H9 (cell line): ENCODE measurements around the gene FLG2. TPM values are rescaled to one million over a fixed set of nuclear protein-coding genes. Genes with fewer than 3 reads are reported as not detected.

Experiments used
- DNase-seq: peaks from one replicate; pipeline ENCODE4 v3.0.0-alpha.2; 2017
- H2AFZ ChIP-seq: one replicate; pipeline ENCODE4 v1.6.1; 2013; ENCODE audit warnings: mild to moderate bottlenecking, low read length, control low read depth, moderate library complexity
- H2AK5ac ChIP-seq: 2 replicates; pipeline ENCODE4 v1.6.1; 2013; ENCODE audit warnings: low read length, control low read depth, mixed read lengths; ENCODE audit not compliant: insufficient read length
- H2BK120ac ChIP-seq: one replicate; pipeline ENCODE4 v1.6.1; 2013; ENCODE audit warnings: low read depth, mild to moderate bottlenecking, low read length, control low read depth, inconsistent platforms; ENCODE audit not compliant: poor library complexity, severe bottlenecking
- H2BK12ac ChIP-seq: 2 replicates; pipeline ENCODE4 v1.6.1; 2013; ENCODE audit warnings: low read length, control low read depth, mixed read lengths, low read depth; ENCODE audit not compliant: insufficient read length
- H2BK15ac ChIP-seq: 2 replicates; pipeline ENCODE4 v1.6.1; 2013; ENCODE audit warnings: low read depth, low read length, control low read depth
- H2BK20ac ChIP-seq: one replicate; pipeline ENCODE4 v1.6.1; 2013; ENCODE audit warnings: low read depth, mild to moderate bottlenecking, low read length, control low read depth, inconsistent platforms; ENCODE audit not compliant: poor library complexity, severe bottlenecking
- H2BK5ac ChIP-seq: 2 replicates; pipeline ENCODE4 v1.6.1; 2013; ENCODE audit warnings: low read length, control low read depth, mixed read lengths; ENCODE audit not compliant: insufficient read length
- H3K14ac ChIP-seq: 2 replicates; pipeline ENCODE4 v1.6.1; 2013; ENCODE audit warnings: low read length, control low read depth; ENCODE audit not compliant: insufficient read depth
- H3K18ac ChIP-seq: 2 replicates; pipeline ENCODE4 v1.6.1; 2013; ENCODE audit warnings: low read depth, mild to moderate bottlenecking, mixed read lengths, low read length, control low read depth; ENCODE audit not compliant: insufficient read length
- H3K23ac ChIP-seq: 2 replicates; pipeline ENCODE4 v1.6.1; 2013; ENCODE audit warnings: low read length, control low read depth, mixed read lengths, low read depth; ENCODE audit not compliant: insufficient read length
- H3K23me2 ChIP-seq: 2 replicates; pipeline ENCODE4 v1.6.1; 2013; ENCODE audit warnings: low read depth, mild to moderate bottlenecking, mixed read lengths, low read length, control low read depth; ENCODE audit not compliant: insufficient read length, poor library complexity, severe bottlenecking
- H3K27ac ChIP-seq: 2 replicates; pipeline ENCODE4 v1.5.1; 2013; ENCODE audit warnings: low read length, control low read depth, mixed read lengths, low read depth; ENCODE audit not compliant: insufficient read length
- H3K27me3 ChIP-seq: 2 replicates; pipeline ENCODE4 v1.6.1; 2013; ENCODE audit warnings: low read length, control low read depth, inconsistent platforms; ENCODE audit not compliant: insufficient read depth
- H3K4ac ChIP-seq: 2 replicates; pipeline ENCODE4 v1.6.1; 2013; ENCODE audit warnings: low read depth, mild to moderate bottlenecking, control low read depth, inconsistent platforms, low read length, moderate library complexity
- H3K4me1 ChIP-seq: 2 replicates; pipeline ENCODE4 v1.6.1; 2013; ENCODE audit warnings: low read length, control low read depth, inconsistent platforms; ENCODE audit not compliant: insufficient read depth
- H3K4me2 ChIP-seq: 2 replicates; pipeline ENCODE4 v1.6.1; 2013; ENCODE audit warnings: low read length, control low read depth, mixed read lengths; ENCODE audit not compliant: insufficient read length, insufficient read depth
- H3K56ac ChIP-seq: 2 replicates; pipeline ENCODE4 v1.6.1; 2013; ENCODE audit warnings: low read depth, mild to moderate bottlenecking, mixed read lengths, low read length, control low read depth; ENCODE audit not compliant: insufficient read length
- H3K79me1 ChIP-seq: 2 replicates; pipeline ENCODE4 v1.6.1; 2013; ENCODE audit warnings: low read depth, mild to moderate bottlenecking, moderate library complexity, low read length, control low read depth, inconsistent platforms; ENCODE audit not compliant: insufficient read depth, poor library complexity, severe bottlenecking
- H3K79me2 ChIP-seq: 2 replicates; pipeline ENCODE4 v1.6.1; 2013; ENCODE audit warnings: low read length, control low read depth, inconsistent platforms; ENCODE audit not compliant: insufficient read depth
- H3K9ac ChIP-seq: 2 replicates; pipeline ENCODE4 v1.6.1; 2013; ENCODE audit warnings: low read length, control low read depth, mixed read lengths; ENCODE audit not compliant: insufficient read length; ENCODE audit errors: extremely low read depth
- H3K9me3 ChIP-seq: one replicate; pipeline ENCODE4 v1.6.1; 2013; ENCODE audit warnings: low read depth, low read length, inconsistent platforms; ENCODE audit not compliant: control insufficient read depth
- H3T11ph ChIP-seq: one replicate; pipeline ENCODE4 v1.6.1; 2013; ENCODE audit warnings: mild to moderate bottlenecking, low read length, control low read depth, inconsistent platforms
- H4K20me1 ChIP-seq: one replicate; pipeline ENCODE4 v1.6.1; 2013; ENCODE audit not compliant: control insufficient read depth, insufficient read length, insufficient read depth
- H4K5ac ChIP-seq: 2 replicates; pipeline ENCODE4 v1.6.1; 2013; ENCODE audit warnings: low read depth, mild to moderate bottlenecking, mixed read lengths, low read length, control low read depth; ENCODE audit not compliant: insufficient read length
- H4K8ac ChIP-seq: replicated peaks from 2 replicates; pipeline ENCODE4 v1.6.1; 2013; ENCODE audit warnings: low read length, control low read depth, mixed read lengths, low read depth; ENCODE audit not compliant: insufficient read length
- H4K91ac ChIP-seq: 2 replicates; pipeline ENCODE4 v1.6.1; 2013; ENCODE audit warnings: low read depth, mild to moderate bottlenecking, moderate library complexity, mixed read lengths, low read length, control low read depth; ENCODE audit not compliant: insufficient read length
- H3K27ac Mint-ChIP-seq, 3 experiments: 2 replicates in 2 of 3; 3 replicates in 1 of 3; pipeline ENCODE4 v1.8.0; 2020 to 2021; ENCODE audit warnings: mixed read lengths in 3 of 3, mild to moderate bottlenecking in 1 of 3, moderate library complexity in 1 of 3
- H3K27me3 Mint-ChIP-seq: 2 replicates; pipeline ENCODE4 v1.8.0; 2021; ENCODE audit warnings: low read depth, mild to moderate bottlenecking, moderate library complexity, mixed read lengths
- H3K36me3 Mint-ChIP-seq, 3 experiments: 2 replicates in 2 of 3; 3 replicates in 1 of 3; pipeline ENCODE4 v1.8.0; 2020 to 2021; ENCODE audit warnings: low read depth in 3 of 3, mixed read lengths in 3 of 3; ENCODE audit not compliant: insufficient read depth in 1 of 3
- H3K4me1 Mint-ChIP-seq, 2 experiments: 2 replicates each; pipeline ENCODE4 v1.8.0; 2020; ENCODE audit warnings: mixed read lengths in 2 of 2
- H3K4me3 Mint-ChIP-seq, 2 experiments: 2 replicates in 1 of 2; 3 replicates in 1 of 2; pipeline ENCODE4 v1.8.0; 2020 to 2021; ENCODE audit warnings: mild to moderate bottlenecking in 2 of 2, mixed read lengths in 2 of 2, moderate library complexity in 1 of 2
- H3K9me3 Mint-ChIP-seq, 2 experiments: 2 replicates in 1 of 2; 3 replicates in 1 of 2; pipeline ENCODE4 v1.8.0; 2020; ENCODE audit warnings: mild to moderate bottlenecking in 2 of 2, mixed read lengths in 2 of 2, moderate library complexity in 1 of 2
- total RNA-seq: library from RNA; stranded (reverse); gene quantifications from 2 replicates; pipeline ENCODE4 v1.2.1, GENCODE V29; 2021
- TF ChIP-seq, protein P1 (sequence below): fragments of 200-600 bp; sonication (generic); conservative IDR thresholded peaks from 3 replicates; pipeline ENCODE4 v1.8.0; 2021; ENCODE audit warnings: antibody characterized with exemption, mild to moderate bottlenecking

The FLG2 gene
- total RNA-seq, 1 experiment from 2014 or later, result not detected

DNA sequence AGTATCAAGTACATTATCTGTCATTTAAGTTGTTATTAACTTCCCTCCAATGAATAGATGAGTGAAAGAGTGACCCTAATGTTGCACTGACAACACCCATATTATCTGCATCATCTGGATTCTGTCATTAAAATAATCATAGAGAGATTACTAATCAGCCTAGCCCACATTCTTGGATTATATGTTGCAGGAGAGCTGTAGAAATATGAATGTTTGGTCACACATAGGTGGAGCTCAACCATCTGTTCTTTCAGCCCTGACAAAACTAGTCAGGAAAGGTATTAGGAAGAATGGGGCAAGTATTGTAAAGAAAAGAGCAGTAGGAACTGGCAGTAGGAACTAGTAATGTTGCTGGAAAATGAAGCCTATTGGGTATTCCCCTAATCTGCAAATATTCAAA lies 15.4 kb downstream of the FLG2 start:
- H4K5ac ChIP-seq, result no peak overlapping the region
- H3K4me2 ChIP-seq, result no peak overlapping the region
- H3K27me3 Mint-ChIP-seq, result no peaks in the 10 kb centered on the region
- no peak overlapping the region for H2BK15ac ChIP-seq
- no peak overlapping the region for H2BK20ac ChIP-seq
- no peak overlapping the region for H3K23ac ChIP-seq
- H3K4me1 ChIP-seq, result no peaks in the 10 kb centered on the region
- no peak overlapping the region for H2BK12ac ChIP-seq
- TF ChIP-seq, protein P1, sequence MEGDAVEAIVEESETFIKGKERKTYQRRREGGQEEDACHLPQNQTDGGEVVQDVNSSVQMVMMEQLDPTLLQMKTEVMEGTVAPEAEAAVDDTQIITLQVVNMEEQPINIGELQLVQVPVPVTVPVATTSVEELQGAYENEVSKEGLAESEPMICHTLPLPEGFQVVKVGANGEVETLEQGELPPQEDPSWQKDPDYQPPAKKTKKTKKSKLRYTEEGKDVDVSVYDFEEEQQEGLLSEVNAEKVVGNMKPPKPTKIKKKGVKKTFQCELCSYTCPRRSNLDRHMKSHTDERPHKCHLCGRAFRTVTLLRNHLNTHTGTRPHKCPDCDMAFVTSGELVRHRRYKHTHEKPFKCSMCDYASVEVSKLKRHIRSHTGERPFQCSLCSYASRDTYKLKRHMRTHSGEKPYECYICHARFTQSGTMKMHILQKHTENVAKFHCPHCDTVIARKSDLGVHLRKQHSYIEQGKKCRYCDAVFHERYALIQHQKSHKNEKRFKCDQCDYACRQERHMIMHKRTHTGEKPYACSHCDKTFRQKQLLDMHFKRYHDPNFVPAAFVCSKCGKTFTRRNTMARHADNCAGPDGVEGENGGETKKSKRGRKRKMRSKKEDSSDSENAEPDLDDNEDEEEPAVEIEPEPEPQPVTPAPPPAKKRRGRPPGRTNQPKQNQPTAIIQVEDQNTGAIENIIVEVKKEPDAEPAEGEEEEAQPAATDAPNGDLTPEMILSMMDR, result no peak
- H3T11ph ChIP-seq, result no peak overlapping the region
- H4K20me1 ChIP-seq, result no peaks in the 10 kb centered on the region
- H3K56ac ChIP-seq, result no peak overlapping the region
- H3K18ac ChIP-seq, result no peak overlapping the region
- DNase-seq, result no peak
- peaks cover 72 to 76% of the 10 kb centered on the region in 2 experiments for H3K9me3 Mint-ChIP-seq
- H3K36me3 Mint-ChIP-seq, result peaks cover 0 to 9% (median 2%) of the 10 kb centered on the region in 3 experiments; a peak in 4 of 7 replicates
- no peak overlapping the region for H3K9ac ChIP-seq
- H3K27me3 ChIP-seq, result no peaks in the 10 kb centered on the region
- no peak overlapping the region for H3K4ac ChIP-seq
- H3K4me1 Mint-ChIP-seq, result no peaks in the 10 kb centered on the region
- no peak overlapping the region for H3K14ac ChIP-seq
- H3K4me3 Mint-ChIP-seq, result no peak overlapping the region
- H3K79me1 ChIP-seq, result no peaks in the 10 kb centered on the region
- no peak overlapping the region for H2BK120ac ChIP-seq
- H2BK5ac ChIP-seq, result no peak overlapping the region
- no peak overlapping the region for H2AK5ac ChIP-seq
- H4K91ac ChIP-seq, result no peak overlapping the region
- H3K9me3 ChIP-seq, result peaks cover 51% of the 10 kb centered on the region
- H3K27ac ChIP-seq, result no peak overlapping the region
- H4K8ac ChIP-seq, result no peak overlapping the region
- H3K27ac Mint-ChIP-seq, result no peak overlapping the region
- no peaks in the 10 kb centered on the region for H3K23me2 ChIP-seq
- H3K79me2 ChIP-seq, result no peaks in the 10 kb centered on the region
- no peak overlapping the region for H2AFZ ChIP-seq
